Neural cell (in vitro differentiated cells): ENCODE measurements around the gene PLCXD3. TPM values are rescaled to one million over a fixed set of nuclear protein-coding genes. Genes with fewer than 3 reads are reported as not detected.

Source experiments
- H2AFZ ChIP-seq: fragments of 200-600, 300-800 bp; sonication (generic), shearing (Covaris generic); 2 replicates; pipeline ENCODE4 v1.6.0; 2014; ENCODE audit warnings: low read depth, mild to moderate bottlenecking, antibody characterized with exemption, low read length, moderate library complexity
- H3F3A ChIP-seq: fragments of 200-600 bp; shearing (Covaris generic); 2 replicates; pipeline ENCODE4 v1.6.1; 2016; ENCODE audit warnings: mild to moderate bottlenecking, moderate library complexity, mixed read lengths, antibody characterized with exemption, low read length; ENCODE audit not compliant: insufficient read depth, poor library complexity, severe bottlenecking
- H3K27ac ChIP-seq: fragments of 200-600, 300-800 bp; sonication (generic), shearing (Covaris generic); 2 replicates; pipeline ENCODE4 v1.5.1; 2014; ENCODE audit warnings: mild to moderate bottlenecking, low read length, moderate library complexity
- H3K27me3 ChIP-seq: fragments of 300-800, 200-600 bp; sonication (generic), shearing (Covaris generic); 2 replicates; pipeline ENCODE4 v1.6.0; 2014; ENCODE audit warnings: mild to moderate bottlenecking, low read depth, low read length, moderate library complexity; ENCODE audit not compliant: insufficient read depth
- H3K36me3 ChIP-seq: fragments of 300-800, 200-600 bp; sonication (generic), shearing (Covaris generic); 2 replicates; pipeline ENCODE4 v1.5.1; 2014; ENCODE audit warnings: mild to moderate bottlenecking, antibody characterized with exemption, low read length, moderate library complexity; ENCODE audit not compliant: insufficient read depth
- H3K4me2 ChIP-seq: fragments of 300-800, 200-600 bp; sonication (generic), shearing (Covaris generic); 2 replicates; pipeline ENCODE4 v1.6.0; 2014; ENCODE audit warnings: mild to moderate bottlenecking, low read length
- H3K4me3 ChIP-seq: fragments of 300-800, 200-600 bp; sonication (generic), shearing (Covaris generic); 2 replicates; pipeline ENCODE4 v1.5.1; 2014; ENCODE audit warnings: mild to moderate bottlenecking, low read length, moderate library complexity
- H3K79me2 ChIP-seq: fragments of 200-600 bp; shearing (Covaris generic); replicated peaks from 2 replicates; pipeline ENCODE4 v1.6.0; 2014; ENCODE audit warnings: mild to moderate bottlenecking, low read length, moderate library complexity; ENCODE audit not compliant: insufficient read depth
- H3K9ac ChIP-seq: fragments of 300-800, 200-600 bp; sonication (generic), shearing (Covaris generic); 2 replicates; pipeline ENCODE4 v1.6.1; 2016; ENCODE audit warnings: mild to moderate bottlenecking, low read length, mixed read lengths
- H3K9me2 ChIP-seq: fragments of 200-600 bp; shearing (Covaris generic); 2 replicates; pipeline ENCODE4 v1.6.1; 2016; ENCODE audit warnings: mild to moderate bottlenecking, low read length, mixed read lengths; ENCODE audit not compliant: insufficient read depth
- H3K9me3 ChIP-seq: fragments of 200-600, 300-800 bp; sonication (generic), shearing (Covaris generic); 2 replicates; pipeline ENCODE4 v1.6.1; 2016; ENCODE audit warnings: mild to moderate bottlenecking, mixed run types, low read length, moderate library complexity, mixed read lengths
- H4K20me1 ChIP-seq: fragments of 200-600 bp; shearing (Covaris generic); 2 replicates; pipeline ENCODE4 v1.6.1; 2016; ENCODE audit warnings: mild to moderate bottlenecking, mixed run types; ENCODE audit not compliant: insufficient read depth
- EP300 ChIP-seq: fragments of 450-650 bp; conservative IDR thresholded peaks from 2 replicates; pipeline ENCODE4 v1.6.1; 2014; ENCODE audit warnings: antibody characterized with exemption, mild to moderate bottlenecking, moderate library complexity; ENCODE audit not compliant: poor library complexity, severe bottlenecking
- EZH2 ChIP-seq: fragments of 200-600, 300-800 bp; shearing (Covaris generic), sonication (generic); IDR thresholded peaks from 2 replicates; pipeline ENCODE4 v1.6.1; 2014; ENCODE audit warnings: antibody characterized with exemption, low read length, borderline replicate concordance, mild to moderate bottlenecking; ENCODE audit not compliant: insufficient read depth, poor library complexity, severe bottlenecking
- MXI1 ChIP-seq: fragments of 450-650 bp; conservative IDR thresholded peaks from 2 replicates; pipeline ENCODE4 v1.6.1; 2014; ENCODE audit warnings: antibody characterized with exemption, mild to moderate bottlenecking; ENCODE audit not compliant: poor library complexity, severe bottlenecking
- POLR2AphosphoS5 ChIP-seq: IDR thresholded peaks from 2 replicates; pipeline ENCODE4 v1.6.1; 2012
- RAD21 ChIP-seq: fragments of 450-650 bp; conservative IDR thresholded peaks from 2 replicates; pipeline ENCODE4 v1.6.1; 2014; ENCODE audit warnings: antibody characterized with exemption, mild to moderate bottlenecking, moderate library complexity
- SMC3 ChIP-seq: fragments of 450-650 bp; conservative IDR thresholded peaks from 2 replicates; pipeline ENCODE4 v1.6.1; 2014; ENCODE audit warnings: antibody characterized with exemption, mild to moderate bottlenecking, moderate library complexity; ENCODE audit not compliant: poor library complexity
- TAF1 ChIP-seq: IDR thresholded peaks from 2 replicates; pipeline ENCODE4 v1.6.1; 2012; ENCODE audit warnings: low read depth
- polyA plus RNA-seq: library from polyadenylated mRNA; depleted of rRNA; stranded (reverse); fragments of >200 nt; gene quantifications from 2 replicates; pipeline ENCODE4 v1.2.3, GENCODE V29; 2014
- TF ChIP-seq, protein P1 (sequence below): IDR thresholded peaks from 2 replicates; pipeline ENCODE4 v1.6.1; 2012; ENCODE audit warnings: borderline replicate concordance
- TF ChIP-seq, protein P2 (sequence below): fragments of 450-650 bp; IDR thresholded peaks from 2 replicates; pipeline ENCODE4 v1.5.1; 2014; ENCODE audit warnings: antibody characterized with exemption, mild to moderate bottlenecking, moderate library complexity; ENCODE audit not compliant: poor library complexity, severe bottlenecking

PLCXD3 gene
- polyA plus RNA-seq, 1 donor from 2014 or later = 6.6 TPM

DNA sequence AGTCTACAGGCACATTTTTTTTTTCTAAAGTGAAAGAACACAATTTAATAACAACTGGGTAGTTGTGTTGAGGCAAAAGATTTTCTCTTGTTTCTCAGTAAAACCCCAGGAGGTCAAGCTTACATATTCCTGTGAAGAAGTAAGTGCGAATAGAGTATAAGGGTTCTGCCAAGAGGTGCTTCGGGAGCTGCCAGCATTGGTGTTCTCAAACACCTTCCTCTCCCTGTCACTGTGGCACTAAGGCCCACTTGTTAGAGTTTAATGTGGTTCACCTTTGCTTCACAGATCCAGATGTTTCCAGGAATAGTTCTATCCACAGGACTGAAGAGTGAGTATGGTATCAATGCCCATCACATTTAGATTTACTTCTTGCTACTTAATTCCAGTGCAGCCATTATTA is 205.3 kb downstream of the PLCXD3 start:
- H3K27me3 ChIP-seq = no peaks in the 10 kb centered on the region
- no peak overlapping the region for H3K9ac ChIP-seq
- no peak for TF ChIP-seq MXI1
- no peak for TF ChIP-seq EP300
- no peak for TF ChIP-seq TAF1
- no peak for TF ChIP-seq SMC3
- TF ChIP-seq, protein P1, sequence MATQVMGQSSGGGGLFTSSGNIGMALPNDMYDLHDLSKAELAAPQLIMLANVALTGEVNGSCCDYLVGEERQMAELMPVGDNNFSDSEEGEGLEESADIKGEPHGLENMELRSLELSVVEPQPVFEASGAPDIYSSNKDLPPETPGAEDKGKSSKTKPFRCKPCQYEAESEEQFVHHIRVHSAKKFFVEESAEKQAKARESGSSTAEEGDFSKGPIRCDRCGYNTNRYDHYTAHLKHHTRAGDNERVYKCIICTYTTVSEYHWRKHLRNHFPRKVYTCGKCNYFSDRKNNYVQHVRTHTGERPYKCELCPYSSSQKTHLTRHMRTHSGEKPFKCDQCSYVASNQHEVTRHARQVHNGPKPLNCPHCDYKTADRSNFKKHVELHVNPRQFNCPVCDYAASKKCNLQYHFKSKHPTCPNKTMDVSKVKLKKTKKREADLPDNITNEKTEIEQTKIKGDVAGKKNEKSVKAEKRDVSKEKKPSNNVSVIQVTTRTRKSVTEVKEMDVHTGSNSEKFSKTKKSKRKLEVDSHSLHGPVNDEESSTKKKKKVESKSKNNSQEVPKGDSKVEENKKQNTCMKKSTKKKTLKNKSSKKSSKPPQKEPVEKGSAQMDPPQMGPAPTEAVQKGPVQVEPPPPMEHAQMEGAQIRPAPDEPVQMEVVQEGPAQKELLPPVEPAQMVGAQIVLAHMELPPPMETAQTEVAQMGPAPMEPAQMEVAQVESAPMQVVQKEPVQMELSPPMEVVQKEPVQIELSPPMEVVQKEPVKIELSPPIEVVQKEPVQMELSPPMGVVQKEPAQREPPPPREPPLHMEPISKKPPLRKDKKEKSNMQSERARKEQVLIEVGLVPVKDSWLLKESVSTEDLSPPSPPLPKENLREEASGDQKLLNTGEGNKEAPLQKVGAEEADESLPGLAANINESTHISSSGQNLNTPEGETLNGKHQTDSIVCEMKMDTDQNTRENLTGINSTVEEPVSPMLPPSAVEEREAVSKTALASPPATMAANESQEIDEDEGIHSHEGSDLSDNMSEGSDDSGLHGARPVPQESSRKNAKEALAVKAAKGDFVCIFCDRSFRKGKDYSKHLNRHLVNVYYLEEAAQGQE = no peak
- no peak for TF ChIP-seq RAD21
- TF ChIP-seq, protein P2, sequence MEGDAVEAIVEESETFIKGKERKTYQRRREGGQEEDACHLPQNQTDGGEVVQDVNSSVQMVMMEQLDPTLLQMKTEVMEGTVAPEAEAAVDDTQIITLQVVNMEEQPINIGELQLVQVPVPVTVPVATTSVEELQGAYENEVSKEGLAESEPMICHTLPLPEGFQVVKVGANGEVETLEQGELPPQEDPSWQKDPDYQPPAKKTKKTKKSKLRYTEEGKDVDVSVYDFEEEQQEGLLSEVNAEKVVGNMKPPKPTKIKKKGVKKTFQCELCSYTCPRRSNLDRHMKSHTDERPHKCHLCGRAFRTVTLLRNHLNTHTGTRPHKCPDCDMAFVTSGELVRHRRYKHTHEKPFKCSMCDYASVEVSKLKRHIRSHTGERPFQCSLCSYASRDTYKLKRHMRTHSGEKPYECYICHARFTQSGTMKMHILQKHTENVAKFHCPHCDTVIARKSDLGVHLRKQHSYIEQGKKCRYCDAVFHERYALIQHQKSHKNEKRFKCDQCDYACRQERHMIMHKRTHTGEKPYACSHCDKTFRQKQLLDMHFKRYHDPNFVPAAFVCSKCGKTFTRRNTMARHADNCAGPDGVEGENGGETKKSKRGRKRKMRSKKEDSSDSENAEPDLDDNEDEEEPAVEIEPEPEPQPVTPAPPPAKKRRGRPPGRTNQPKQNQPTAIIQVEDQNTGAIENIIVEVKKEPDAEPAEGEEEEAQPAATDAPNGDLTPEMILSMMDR = no peak
- no peak for TF ChIP-seq EZH2
- TF ChIP-seq POLR2AphosphoS5 = no peak
- H3K4me3 ChIP-seq = no peak overlapping the region
- H2AFZ ChIP-seq = no peak overlapping the region
- H3K27ac ChIP-seq = no peak overlapping the region
- no peaks in the 10 kb centered on the region for H3K79me2 ChIP-seq
- H3K4me2 ChIP-seq = no peak overlapping the region
- no peaks in the 10 kb centered on the region for H3F3A ChIP-seq
- H3K9me2 ChIP-seq = no peaks in the 10 kb centered on the region
- H3K36me3 ChIP-seq = no peaks in the 10 kb centered on the region
- no peaks in the 10 kb centered on the region for H4K20me1 ChIP-seq
- H3K9me3 ChIP-seq = no peaks in the 10 kb centered on the region

DNA sequence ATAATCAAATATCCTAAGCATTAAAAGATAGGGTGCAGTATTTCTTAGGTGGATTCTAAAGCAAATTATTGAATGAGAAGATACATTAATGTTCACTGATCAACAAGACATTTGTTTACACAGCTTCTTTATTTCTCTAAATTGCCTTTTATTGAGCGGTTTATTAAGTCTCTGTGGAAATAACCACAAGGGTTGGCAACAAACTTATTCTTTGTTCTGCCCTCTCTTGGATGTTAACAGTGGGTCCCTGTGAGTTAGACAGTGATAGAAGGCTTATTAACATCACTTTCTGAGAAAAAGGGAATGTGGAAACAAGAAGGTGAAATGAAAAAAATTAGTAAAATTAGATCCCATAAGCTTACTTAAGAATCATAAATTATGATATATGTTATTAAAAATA is 214.3 kb downstream of the PLCXD3 start:
- Histone ChIP-seq H3K79me2 (no peaks in the 10 kb centered on the region), H3K9ac (no peak overlapping the region), H3K36me3 (no peaks in the 10 kb centered on the region), H3K9me3 (no peaks in the 10 kb centered on the region), H2AFZ (no peak overlapping the region), H3K4me2 (no peak overlapping the region), H4K20me1 (no peaks in the 10 kb centered on the region), H3K4me3 (no peak overlapping the region), H3K27me3 (no peaks in the 10 kb centered on the region), H3K27ac (no peak overlapping the region), H3F3A (no peaks in the 10 kb centered on the region), H3K9me2 (no peaks in the 10 kb centered on the region)
- TF ChIP-seq MXI1 (no peak), TAF1 (no peak), EZH2 (no peak), EP300 (no peak), SMC3 (no peak), POLR2AphosphoS5 (no peak), RAD21 (no peak)
- TF ChIP-seq, protein P1 = no peak
- TF ChIP-seq, protein P2 = no peak
